Measurements from ENCODE around the gene MECP2. TPM values are rescaled to one million over a fixed set of nuclear protein-coding genes. Genes with fewer than 3 reads are reported as not detected.
A peak's percentile ranks its signal among the peaks of the same experiment; 100 is the strongest.
"Not testable (repeated sequence)": the region's sequence is repeated elsewhere in the genome, so short reads cannot be mapped to it uniquely, and the experiment has no call there.

Gene MECP2
- total and polyA plus RNA-seq, 10 of the 15 experiments (the other 5 are each of a cell fraction or from before 2014, with no cell fraction given), result 1.3 to 32.7 (median 13.7) TPM

GRCh38 chrX:153980394-153980793, 117.1 kb downstream of the MECP2 start:
- H3K9ac ChIP-seq (ENCODE audit: control insufficient read depth, insufficient read depth, low read length); BruUV-seq (replicated peaks); H4K20me1 ChIP-seq (ENCODE audit: control insufficient read depth, insufficient read depth); intact Hi-C loops (cut with micrococcal nuclease; ENCODE audit: unreplicated experiment); H3K79me2 ChIP-seq (ENCODE audit: control insufficient read depth, insufficient read depth, low read length); H3K4me3 ChIP-seq; DNase-seq (ENCODE audit: low read depth, low spot score); H3K9me3 ChIP-seq (replicated peaks; ENCODE audit: control insufficient read depth, insufficient read depth, low read length); H3K36me3 ChIP-seq (ENCODE audit: control insufficient read depth in 2 of 2, insufficient read depth in 2 of 2, low read length in 1 of 2); H2AFZ ChIP-seq (ENCODE audit: control insufficient read depth, low read depth, low read length); H3K27me3 ChIP-seq (replicated peaks in 1 of 2; ENCODE audit: control insufficient read depth in 2 of 2, insufficient read depth in 2 of 2, low read length in 1 of 2): not testable (repeated sequence)
- FAIRE-seq (peak; percentile 98), ATAC-seq (peak; percentile 72)
- WGBS (ENCODE audit: insufficient coverage, insufficient replicate concordance, low lambda C conversion rate, missing lambda C conversion rate), result 9% methylated on average over 9 of the region's 10 CpGs
- ChIA-PET POLR2A (interaction anchor here (0.6 to 3.2 kb wide), 6 partner anchors 9 to 515 kb away, joined by 3 to 17 read pairs (median 6); partner anchors contain the start of gene HCFC1), CTCF (interaction anchor here (0.7 to 2.3 kb wide), 5 partner anchors 13 to 40 kb away, joined by 3 to 8 read pairs (median 5); no protein-coding TSS in a partner anchor), RAD21 (ENCODE audit: unreplicated experiment) (interaction anchor here (1.0 to 2.3 kb wide), 6 partner anchors 10 to 61 kb away, joined by 3 to 14 read pairs (median 6); no protein-coding TSS in a partner anchor), SMC1A (ENCODE audit: uncharacterized antibody, unreplicated experiment) (interaction anchor here (0.9 to 3.2 kb wide), 9 partner anchors 8 to 61 kb away, joined by 3 to 27 read pairs (median 5); partner anchors contain the start of genes HCFC1 and TMEM187)
- peak overlapping the region; percentile 60 for H3K27ac ChIP-seq (ENCODE audit: control insufficient read depth, insufficient read depth)
- TF ChIP-seq NR2C1 (IDR thresholded peaks at IDR 0.05) (peak; percentile 56), NR2F1 (conservative IDR thresholded peaks at IDR 0.05) (peak; percentile 89), IKZF1 (conservative IDR thresholded peaks at IDR 0.05) (peak; percentile 38; the same call in 1 of the 2 replicates)
- peaks cover 37% of the 10 kb centered on the region for H3K4me1 ChIP-seq (ENCODE audit: control insufficient read depth, insufficient read depth, low read length)
- in situ Hi-C loops (cut with MboI), result loop anchor here (10.0 kb wide), 1 partner anchor 56 kb away; the partner anchor contains the start of gene ARHGAP4
- H3K4me2 ChIP-seq (ENCODE audit: control insufficient read depth, insufficient read depth), result peak overlapping the region; percentile 63; the same call in 1 of the 2 replicates

GRCh38 chrX:153974726-153975286, 122.7 kb downstream of the MECP2 start:
- no peaks in the 10 kb centered on the region for H3K9me3 ChIP-seq (replicated peaks; ENCODE audit: control insufficient read depth, insufficient read depth, low read length)
- TF ChIP-seq NR2C1 (IDR thresholded peaks at IDR 0.05), result no peak
- no peak for TF ChIP-seq MLLT1 (IDR thresholded peaks at IDR 0.05)
- no TSS peak for BruUV-seq (replicated peaks)
- POLR2A ChIA-PET, result interaction anchor here (1.2 to 2.1 kb wide), 3 partner anchors 30 to 33 kb away, joined by 3 to 8 read pairs (median 8); no protein-coding TSS in a partner anchor
- peaks cover 29% of the 10 kb centered on the region for H3K79me2 ChIP-seq (ENCODE audit: control insufficient read depth, insufficient read depth, low read length)
- 0 out of 2 replicates have a peak overlapping the region, but pooled peaks have one; percentile 99 for H3K27ac ChIP-seq (ENCODE audit: control insufficient read depth, insufficient read depth)
- SMC1A ChIA-PET (ENCODE audit: uncharacterized antibody, unreplicated experiment), result interaction anchor here (0.7 to 1.9 kb wide), 2 partner anchors 39 to 99 kb away, joined by 3 to 5 read pairs; no protein-coding TSS in a partner anchor
- DNase-seq (ENCODE audit: low read depth, low spot score) (no peak), FAIRE-seq (no peak), ATAC-seq (no peak)
- no peaks in the 10 kb centered on the region for H3K36me3 ChIP-seq (ENCODE audit: control insufficient read depth in 2 of 2, insufficient read depth in 2 of 2, low read length in 1 of 2)
- 98% methylated on average over 3 of the region's 3 CpGs for WGBS (ENCODE audit: insufficient coverage, insufficient replicate concordance, low lambda C conversion rate, missing lambda C conversion rate)
- H3K4me2 ChIP-seq (ENCODE audit: control insufficient read depth, insufficient read depth), result peak overlapping the region; percentile 89; the same call in 1 of the 2 replicates
- no peak overlapping the region for H2AFZ ChIP-seq (ENCODE audit: control insufficient read depth, low read depth, low read length)
- no peaks in the 10 kb centered on the region for H3K27me3 ChIP-seq (replicated peaks in 1 of 2; ENCODE audit: control insufficient read depth in 2 of 2, insufficient read depth in 2 of 2, low read length in 1 of 2)
- H3K4me1 ChIP-seq (ENCODE audit: control insufficient read depth, insufficient read depth, low read length), result peaks cover 10% of the 10 kb centered on the region
- RAD21 ChIA-PET (ENCODE audit: unreplicated experiment), result interaction anchor here (0.6 to 2.2 kb wide), 4 partner anchors 10 to 203 kb away, joined by 3 to 11 read pairs (median 6); no protein-coding TSS in a partner anchor
- CTCF ChIA-PET, result interaction anchor here (1.2 kb wide), 1 partner anchor 78 kb away, joined by 3 read pairs; no protein-coding TSS in a partner anchor
- no peak overlapping the region for H3K4me3 ChIP-seq
- in situ Hi-C loops (cut with MboI), result no loop called here
- H3K9ac ChIP-seq (ENCODE audit: control insufficient read depth, insufficient read depth, low read length), result no peak overlapping the region
- H4K20me1 ChIP-seq (ENCODE audit: control insufficient read depth, insufficient read depth), result no peaks in the 10 kb centered on the region
- intact Hi-C loops (cut with micrococcal nuclease; ENCODE audit: unreplicated experiment), result loop anchor here (5.0 kb wide), 1 partner anchor 122 kb away; the partner anchor contains the start of gene MECP2

All from GM12878 (cell line).